Mononuclear cell (primary cell): ENCODE results near the gene GPATCH4. TPM values are rescaled to one million over a fixed set of nuclear protein-coding genes. Genes with fewer than 3 reads are reported as not detected.
"Not testable (repeated sequence)": the region's sequence is repeated elsewhere in the genome, so short reads cannot be mapped to it uniquely, and the experiment has no call there.

Experiments
- H3K27me3 ChIP-seq: 2 replicates; pipeline ENCODE4 v1.6.0; 2011; ENCODE audit warnings: low read length, control low read depth; ENCODE audit not compliant: insufficient read depth
- H3K4me1 ChIP-seq: 2 replicates; pipeline ENCODE4 v1.5.1; 2011; ENCODE audit warnings: mild to moderate bottlenecking, low read length, control low read depth; ENCODE audit not compliant: insufficient read depth
- H3K4me3 ChIP-seq: 2 replicates; pipeline ENCODE4 v1.5.1; 2011; ENCODE audit warnings: mild to moderate bottlenecking, low read length, moderate library complexity
- H3K9me3 ChIP-seq: 2 replicates; pipeline ENCODE4 v1.5.1; 2011; ENCODE audit warnings: low read depth, mild to moderate bottlenecking, control low read depth, low read length
- total RNA-seq: library from RNA; depleted of rRNA; stranded (reverse); fragments of >200 nt; gene quantifications from one replicate; pipeline ENCODE4 v1.2.3, GENCODE V29; 2012

GPATCH4 gene
- total RNA-seq, 1 donor = 15.0 TPM

GRCh38 chr1:156555715-156556114 is 45.6 kb downstream of the GPATCH4 start:
- Histone ChIP-seq H3K4me3 (no peak overlapping the region), H3K27me3 (no peaks in the 10 kb centered on the region), H3K9me3 (no peaks in the 10 kb centered on the region), H3K4me1 (peaks cover 40% of the 10 kb centered on the region)

GRCh38 chr1:156554971-156555370 is 46.3 kb downstream of the GPATCH4 start:
- Histone ChIP-seq H3K9me3 (no peaks in the 10 kb centered on the region), H3K27me3 (no peaks in the 10 kb centered on the region), H3K4me1 (peaks cover 40% of the 10 kb centered on the region), H3K4me3 (no peak overlapping the region)

- Histone ChIP-seq H3K9me3 (no peaks in the 10 kb centered on the region), H3K27me3 (no peaks in the 10 kb centered on the region), H3K4me3 (no peak overlapping the region), H3K4me1 (peaks cover 40% of the 10 kb centered on the region)
Measured at GRCh38 chr1:156553860-156554485, 47.3 kb downstream of the GPATCH4 start.

GRCh38 chr1:156552937-156553336 is 48.3 kb downstream of the GPATCH4 start:
- peaks cover 40% of the 10 kb centered on the region for H3K4me1 ChIP-seq
- not testable (repeated sequence) for H3K4me3 ChIP-seq, H3K9me3 ChIP-seq, H3K27me3 ChIP-seq

GRCh38 chr1:156552518-156552917 is 48.8 kb downstream of the GPATCH4 start:
- Histone ChIP-seq H3K4me1 (peaks cover 40% of the 10 kb centered on the region), H3K27me3 (no peaks in the 10 kb centered on the region), H3K4me3 (no peak overlapping the region), H3K9me3 (no peaks in the 10 kb centered on the region)

GRCh38 chr1:156551869-156552268 is 49.4 kb downstream of the GPATCH4 start:
- Histone ChIP-seq H3K4me1 (peaks cover 40% of the 10 kb centered on the region), H3K9me3 (no peaks in the 10 kb centered on the region), H3K27me3 (no peaks in the 10 kb centered on the region), H3K4me3 (no peak overlapping the region)

GRCh38 chr1:156551066-156551643 is 50.1 kb downstream of the GPATCH4 start:
- no peaks in the 10 kb centered on the region for H3K9me3 ChIP-seq
- peaks cover 40% of the 10 kb centered on the region for H3K4me1 ChIP-seq
- H3K4me3 ChIP-seq = no peak overlapping the region
- no peaks in the 10 kb centered on the region for H3K27me3 ChIP-seq

GRCh38 chr1:156550346-156550745 is 50.9 kb downstream of the GPATCH4 start:
- H3K4me1 ChIP-seq = peaks cover 40% of the 10 kb centered on the region
- H3K27me3 ChIP-seq = no peaks in the 10 kb centered on the region
- no peak overlapping the region for H3K4me3 ChIP-seq
- H3K9me3 ChIP-seq = no peaks in the 10 kb centered on the region

- Histone ChIP-seq H3K4me1 (peaks cover 35% of the 10 kb centered on the region), H3K27me3 (no peaks in the 10 kb centered on the region), H3K9me3 (no peaks in the 10 kb centered on the region), H3K4me3 (no peak overlapping the region)
Measured at GRCh38 chr1:156549831-156550230, 51.4 kb downstream of the GPATCH4 start.

GRCh38 chr1:156549390-156549789 is 51.9 kb downstream of the GPATCH4 start:
- Histone ChIP-seq H3K4me1 (peaks cover 31% of the 10 kb centered on the region), H3K4me3 (no peak overlapping the region), H3K27me3 (no peaks in the 10 kb centered on the region), H3K9me3 (no peaks in the 10 kb centered on the region)

GRCh38 chr1:156547982-156548381 is 53.3 kb downstream of the GPATCH4 start:
- Histone ChIP-seq H3K4me1 (peaks cover 17% of the 10 kb centered on the region), H3K9me3 (no peaks in the 10 kb centered on the region), H3K4me3 (no peak overlapping the region), H3K27me3 (no peaks in the 10 kb centered on the region)

- no peak overlapping the region for H3K4me3 ChIP-seq
- H3K9me3 ChIP-seq = no peaks in the 10 kb centered on the region
- no peaks in the 10 kb centered on the region for H3K27me3 ChIP-seq
- peaks cover 11% of the 10 kb centered on the region for H3K4me1 ChIP-seq
Measured at GRCh38 chr1:156547434-156547833, 53.8 kb downstream of the GPATCH4 start.

GRCh38 chr1:156546267-156546666 is 55.0 kb downstream of the GPATCH4 start:
- Histone ChIP-seq H3K4me3 (no peak overlapping the region), H3K27me3 (no peaks in the 10 kb centered on the region), H3K9me3 (no peaks in the 10 kb centered on the region), H3K4me1 (no peaks in the 10 kb centered on the region)

GRCh38 chr1:156544592-156545102 is 56.6 kb downstream of the GPATCH4 start:
- Histone ChIP-seq H3K27me3 (no peaks in the 10 kb centered on the region), H3K4me1 (no peaks in the 10 kb centered on the region)

More at GRCh38 chr1:156544592-156545102, 56.6 kb downstream of the GPATCH4 start:
- Histone ChIP-seq H3K4me3 (no peak overlapping the region), H3K9me3 (no peaks in the 10 kb centered on the region)
